C4-2B (cell line): ENCODE data around the gene SRRM4.

Experiments used
- ZFX ChIP-seq: fragments of 450-650 bp; IDR thresholded peaks from 2 replicates; pipeline ENCODE4 v1.6.1; 2017
- TF ChIP-seq, protein P1 (sequence below): fragments of 450-650 bp; conservative IDR thresholded peaks from 2 replicates; pipeline ENCODE4 v1.5.1; 2017; ENCODE audit warnings: mild to moderate bottlenecking

DNA sequence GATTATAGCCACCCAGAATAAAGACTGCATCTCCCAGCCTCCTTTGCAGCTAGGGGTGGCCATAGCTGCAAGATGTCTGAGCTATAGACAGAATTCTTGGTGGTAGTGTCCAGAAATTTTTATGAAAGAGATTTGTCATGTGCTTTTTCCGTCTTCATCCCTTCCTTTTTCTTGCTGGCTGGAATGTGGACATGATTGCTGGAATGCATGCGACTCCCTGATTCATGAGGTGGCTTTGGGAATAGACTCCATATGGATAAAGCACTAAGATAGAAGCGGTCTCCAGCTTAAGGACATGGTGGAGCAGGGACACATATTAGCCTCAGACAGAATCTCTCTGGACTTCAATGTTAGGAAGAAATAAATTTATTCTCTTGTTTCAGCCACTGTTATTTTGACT, 187.4 kb downstream of the SRRM4 start:
- TF ChIP-seq, protein P1, sequence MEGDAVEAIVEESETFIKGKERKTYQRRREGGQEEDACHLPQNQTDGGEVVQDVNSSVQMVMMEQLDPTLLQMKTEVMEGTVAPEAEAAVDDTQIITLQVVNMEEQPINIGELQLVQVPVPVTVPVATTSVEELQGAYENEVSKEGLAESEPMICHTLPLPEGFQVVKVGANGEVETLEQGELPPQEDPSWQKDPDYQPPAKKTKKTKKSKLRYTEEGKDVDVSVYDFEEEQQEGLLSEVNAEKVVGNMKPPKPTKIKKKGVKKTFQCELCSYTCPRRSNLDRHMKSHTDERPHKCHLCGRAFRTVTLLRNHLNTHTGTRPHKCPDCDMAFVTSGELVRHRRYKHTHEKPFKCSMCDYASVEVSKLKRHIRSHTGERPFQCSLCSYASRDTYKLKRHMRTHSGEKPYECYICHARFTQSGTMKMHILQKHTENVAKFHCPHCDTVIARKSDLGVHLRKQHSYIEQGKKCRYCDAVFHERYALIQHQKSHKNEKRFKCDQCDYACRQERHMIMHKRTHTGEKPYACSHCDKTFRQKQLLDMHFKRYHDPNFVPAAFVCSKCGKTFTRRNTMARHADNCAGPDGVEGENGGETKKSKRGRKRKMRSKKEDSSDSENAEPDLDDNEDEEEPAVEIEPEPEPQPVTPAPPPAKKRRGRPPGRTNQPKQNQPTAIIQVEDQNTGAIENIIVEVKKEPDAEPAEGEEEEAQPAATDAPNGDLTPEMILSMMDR = no peak
- TF ChIP-seq ZFX = no peak
